K562 (cell line): ENCODE measurements around the gene CYCS. TPM values are rescaled to one million over a fixed set of nuclear protein-coding genes. Genes with fewer than 3 reads are reported as not detected.

Source experiments
- ATAC-seq: fragments of 200-7000 bp; cut with Tn5 transposase; 3 replicates; pipeline ENCODE4 v1.9.1; 2020; ENCODE audit warnings: moderate library complexity
- BruUV-seq: library from RNA; stranded (reverse); fragments of 400-500 nt; replicated peaks from 2 replicates; lab custom pipeline; 2021; lab: Mats Ljungman, UMichigan
- CTCF ChIA-PET: fragments of 300-600 bp; formaldehyde crosslinking; extraction: SDS; loops from one replicate; lab custom pipeline; 2021; ENCODE audit warnings: low intra/inter-chr PET ratio; lab: Yijun Ruan, JAX
- POLR2A ChIA-PET: fragments of 300-600, 350-650 bp; sonication (Branson Sonifier 250); formaldehyde crosslinking; extraction: SDS; loops from one replicate; lab custom pipeline; 2021; ENCODE audit warnings: antibody characterized with exemption, inconsistent platforms; lab: Yijun Ruan, JAX
- DNase-seq, 4 experiments: peaks; one replicate each; pipeline versions ENCODE4 v3.0.0 to v3.0.0-alpha.2; 2011 to 2018; ENCODE audit warnings: low spot score in 3 of 4, mixed read lengths in 3 of 4; ENCODE audit errors: extremely low read depth in 1 of 4
- FAIRE-seq: peaks from 2 replicates; lab custom pipeline; 2011; peaks lifted over from hg19 to GRCh38; lab: Jason Lieb, UNC
- H2AFZ ChIP-seq: 2 replicates; pipeline ENCODE4 v1.6.0; 2011; ENCODE audit warnings: low read depth, low read length, control low read depth, inconsistent platforms
- H3K27ac ChIP-seq: fragments of 200-600 bp; 3 replicates; pipeline ENCODE4 v1.8.0; 2011; ENCODE audit warnings: low read depth, mild to moderate bottlenecking, control low read depth, inconsistent platforms, low read length, moderate library complexity, mixed read lengths; ENCODE audit errors: extremely low read depth
- H3K27me3 ChIP-seq, 2 experiments: fragments of 300-600 bp in 1 of 2; 2 replicates in 1 of 2; 3 replicates in 1 of 2; pipeline versions ENCODE4 v1.6.0 to v1.8.0; 2011; ENCODE audit warnings: inconsistent platforms in 2 of 2, low read length in 2 of 2, mild to moderate bottlenecking in 1 of 2, mixed read lengths in 1 of 2, moderate library complexity in 1 of 2; ENCODE audit not compliant: control insufficient read depth in 2 of 2, insufficient read depth in 2 of 2
- H3K36me3 ChIP-seq: fragments of 300-600 bp; 3 replicates; pipeline ENCODE4 v1.8.0; 2011; ENCODE audit warnings: mild to moderate bottlenecking, low read length, inconsistent platforms; ENCODE audit not compliant: control insufficient read depth, insufficient read depth
- H3K4me1 ChIP-seq, 2 experiments: fragments of 200-600 bp in 1 of 2; replicated peaks in 1 of 2; 2 replicates in 1 of 2; 3 replicates in 1 of 2; pipeline versions ENCODE4 v1.5.1 to v1.8.0; 2011; ENCODE audit warnings: inconsistent platforms in 2 of 2, low read length in 2 of 2, mild to moderate bottlenecking in 1 of 2, mixed read lengths in 1 of 2, moderate library complexity in 1 of 2; ENCODE audit not compliant: control insufficient read depth in 2 of 2, insufficient read depth in 2 of 2
- H3K4me2 ChIP-seq: 2 replicates; pipeline ENCODE4 v1.6.1; 2011; ENCODE audit warnings: low read length, control low read depth, inconsistent platforms, mixed read lengths; ENCODE audit not compliant: insufficient read depth
- H3K4me3 ChIP-seq: fragments of 200-600 bp; sonication (generic), shearing (Covaris generic); 2 replicates; pipeline ENCODE4 v1.5.1; 2016; ENCODE audit warnings: control low read depth, inconsistent platforms
- H3K79me2 ChIP-seq: fragments of 200-600 bp; 3 replicates; pipeline ENCODE4 v1.8.0; 2011; ENCODE audit warnings: low read length, inconsistent platforms; ENCODE audit not compliant: control insufficient read depth, insufficient read depth
- H3K9ac ChIP-seq, 2 experiments: 2 replicates each; pipeline versions ENCODE4 v1.6.0 to v1.6.1; 2011; ENCODE audit warnings: low read depth in 2 of 2, low read length in 2 of 2, control low read depth in 1 of 2, inconsistent platforms in 1 of 2, mild to moderate bottlenecking in 1 of 2, mixed read lengths in 1 of 2; ENCODE audit not compliant: insufficient read depth in 1 of 2
- H3K9me1 ChIP-seq: one replicate; pipeline ENCODE4 v1.6.0; 2011; ENCODE audit warnings: inconsistent platforms, mild to moderate bottlenecking, low read length, moderate library complexity; ENCODE audit not compliant: control insufficient read depth, insufficient read depth
- H3K9me3 ChIP-seq: replicated peaks from 2 replicates; pipeline ENCODE4 v1.5.1; 2011; ENCODE audit warnings: low read depth, low read length, inconsistent platforms; ENCODE audit not compliant: control insufficient read depth, insufficient read depth
- H4K20me1 ChIP-seq: replicated peaks from 2 replicates; pipeline ENCODE4 v1.6.1; 2011; ENCODE audit warnings: low read length, inconsistent platforms, mixed read lengths; ENCODE audit not compliant: control insufficient read depth, insufficient read depth
- EZH2 ChIP-seq: IDR thresholded peaks from 2 replicates; pipeline ENCODE4 v1.6.1; 2012; ENCODE audit warnings: low read depth, mild to moderate bottlenecking, inconsistent platforms, low read length, borderline replicate concordance
- GTF2A2 ChIP-seq: IDR thresholded peaks from 2 replicates; pipeline ENCODE4 v1.6.1; 2016; ENCODE audit warnings: mild to moderate bottlenecking, missing genetic modification characterization, missing compliant biosample characterization
- MEIS2 ChIP-seq: fragments of 450-650 bp; IDR thresholded peaks from 2 replicates; pipeline ENCODE4 v1.6.1; 2014; ENCODE audit warnings: mild to moderate bottlenecking; ENCODE audit not compliant: partially characterized antibody
- POLR3A ChIP-seq: IDR thresholded peaks from 2 replicates; pipeline ENCODE4 v1.6.1; 2011; ENCODE audit warnings: borderline replicate concordance, mild to moderate bottlenecking, moderate library complexity; ENCODE audit not compliant: insufficient read length, insufficient read depth; ENCODE audit errors: extremely low read depth
- SMAD2 ChIP-seq: fragments of 150-350 bp; IDR thresholded peaks from 2 replicates; pipeline ENCODE4 v1.6.1; 2014; ENCODE audit warnings: low read depth, mild to moderate bottlenecking, low read length
- ZNF316 ChIP-seq: fragments of 450-650 bp; IDR thresholded peaks from 2 replicates; pipeline ENCODE4 v1.6.1; 2016
- ZNF445 ChIP-seq: fragments of 250-450 bp; sonication (Bioruptor Pico); IDR thresholded peaks from 2 replicates; pipeline ENCODE4 v1.4.0; 2020; ENCODE audit warnings: low read depth, mild to moderate bottlenecking, moderate library complexity
- WGBS: fragments of 100-300 bp; shearing (Covaris generic); methylation state at CpG from one replicate; pipeline ENCODE4 v1.1.6; 2016; ENCODE audit warnings: low coverage, mixed read lengths; ENCODE audit not compliant: insufficient coverage; ENCODE audit errors: missing lambda C conversion rate; 5-methylcytosine and 5-hydroxymethylcytosine counted together
- in situ Hi-C: fragments of 300-500 bp; cut with MboI; formaldehyde crosslinking; loops from 4 replicates; pipeline ENCODE4 v1.15.0; 2018; ENCODE audit warnings: inconsistent platforms, mixed read lengths
- intact Hi-C: fragments of 100-400 bp; cut with micrococcal nuclease; formaldehyde crosslinking; loops from 2 replicates; pipeline ENCODE4 v1.14.2; 2022
- polyA plus RNA-seq, 8 experiments: library from polyadenylated mRNA; depleted of rRNA in 4 of 8; stranded (reverse) in 5 of 8; unstranded in 3 of 8; fragments of >200 nt; fragmentation: Nextera tagmentation in 2 of 8; fragmentation: Illumina TruSeq in 1 of 8; extraction: Ambion mirVana in 2 of 8; extraction: Trizol in 1 of 8; gene quantifications; 2 replicates each; pipeline versions ENCODE4 v1.2.1 to v1.2.3, GENCODE V29; 2011 to 2014; ENCODE audit warnings: inconsistent platforms in 1 of 8, missing spikeins in 1 of 8
- total RNA-seq, 7 experiments: library from RNA; depleted of rRNA in 6 of 7; stranded (reverse); fragments of >200 nt in 6 of 7; fragmentation: Illumina TruSeq in 2 of 7; extraction: Trizol in 2 of 7; gene quantifications; 2 replicates each; pipeline versions ENCODE4 v1.2.1 to v1.2.3, GENCODE V29; 2011 to 2021; ENCODE audit warnings: low replicate concordance in 1 of 7
- TF ChIP-seq, protein P1 (sequence below): fragments of 200-800 bp; sonication (Bioruptor generic); IDR thresholded peaks from 2 replicates; pipeline ENCODE4 v1.6.1; 2017; ENCODE audit warnings: missing genetic modification characterization, missing compliant biosample characterization

Gene CYCS
- total and polyA plus RNA-seq, 9 of the 15 experiments (the other 6 are each of a cell fraction or from before 2014, with no cell fraction given) = 206 to 1,425 (median 438) TPM

DNA sequence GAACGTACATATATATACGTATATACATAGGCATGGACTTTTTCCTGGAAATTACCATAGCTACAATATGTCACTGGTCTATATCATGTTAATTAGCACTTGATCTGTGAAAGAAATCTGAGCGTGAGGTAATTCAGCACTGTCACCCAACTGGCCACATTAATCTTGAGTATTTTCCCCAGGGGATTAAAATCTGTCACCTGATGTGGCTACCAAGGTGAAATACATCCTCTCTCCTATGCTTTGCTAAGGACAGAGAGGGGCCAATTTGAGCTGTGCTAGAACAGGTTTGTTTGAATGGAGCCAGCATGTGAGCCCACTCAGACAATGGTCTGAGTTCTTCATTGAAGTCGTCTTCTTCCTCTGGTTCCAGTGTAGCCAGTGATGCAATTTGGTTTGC, 33.3 kb downstream of the CYCS start:
- ChIA-PET POLR2A (no interaction called here), CTCF (interaction anchor here (5.2 kb wide), 1 partner anchor 279 kb away, joined by 55 read pairs; no protein-coding TSS in a partner anchor)
- peak overlapping the region; percentile 25; the same call in 1 of the 2 replicates for H2AFZ ChIP-seq

More for the DNA sequence above, 33.3 kb downstream of the CYCS start:
- H3K9me1 ChIP-seq = peaks cover 2% of the 10 kb centered on the region
- no peak for FAIRE-seq
- no TSS peak for BruUV-seq
- in situ Hi-C loops (loop anchor here (5.0 to 25.0 kb wide), 4 partner anchors 284 to 1529 kb away; no protein-coding TSS in a partner anchor), intact Hi-C loops (loop anchor here (5.0 to 10.0 kb wide), 3 partner anchors 194 to 497 kb away; no protein-coding TSS in a partner anchor)
- H4K20me1 ChIP-seq = no peaks in the 10 kb centered on the region
- no peak overlapping the region for H3K4me3 ChIP-seq
- DNase-seq = no peak
- no peaks in the 10 kb centered on the region for H3K36me3 ChIP-seq
- no peak for ATAC-seq
- H3K79me2 ChIP-seq = no peaks in the 10 kb centered on the region
- TF ChIP-seq MEIS2 (no peak), GTF2A2 (no peak), EZH2 (no peak), ZNF445 (CRISPR knock-in tag) (no peak), POLR3A (no peak), ZNF316 (no peak), SMAD2 (no peak)
- TF ChIP-seq, protein P1, sequence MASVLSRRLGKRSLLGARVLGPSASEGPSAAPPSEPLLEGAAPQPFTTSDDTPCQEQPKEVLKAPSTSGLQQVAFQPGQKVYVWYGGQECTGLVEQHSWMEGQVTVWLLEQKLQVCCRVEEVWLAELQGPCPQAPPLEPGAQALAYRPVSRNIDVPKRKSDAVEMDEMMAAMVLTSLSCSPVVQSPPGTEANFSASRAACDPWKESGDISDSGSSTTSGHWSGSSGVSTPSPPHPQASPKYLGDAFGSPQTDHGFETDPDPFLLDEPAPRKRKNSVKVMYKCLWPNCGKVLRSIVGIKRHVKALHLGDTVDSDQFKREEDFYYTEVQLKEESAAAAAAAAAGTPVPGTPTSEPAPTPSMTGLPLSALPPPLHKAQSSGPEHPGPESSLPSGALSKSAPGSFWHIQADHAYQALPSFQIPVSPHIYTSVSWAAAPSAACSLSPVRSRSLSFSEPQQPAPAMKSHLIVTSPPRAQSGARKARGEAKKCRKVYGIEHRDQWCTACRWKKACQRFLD (CRISPR knock-in tag) = no peak
- H3K9ac ChIP-seq = no peak overlapping the region
- H3K9me3 ChIP-seq = no peaks in the 10 kb centered on the region
- 13% methylated on average over 4 of the region's 4 CpGs for WGBS
- H3K4me1 ChIP-seq = peaks cover 2 to 3% of the 10 kb centered on the region in 2 experiments; a peak in 3 of 5 replicates
- no peak overlapping the region for H3K4me2 ChIP-seq
- no peak overlapping the region for H3K27ac ChIP-seq
- no peaks in the 10 kb centered on the region for H3K27me3 ChIP-seq
